Liver (tissue), 3 donors: ENCODE results near the gene JAG2.

Experiments
- CTCF ChIP-seq: fragments of 150-350 bp; IDR thresholded peaks from 2 replicates; pipeline ENCODE4 v1.5.1; 2017; ENCODE audit warnings: improper control_type of control experiment, low read depth, low read length; ENCODE audit not compliant: missing input control
- EGR1 ChIP-seq, 2 donors: IDR thresholded peaks; 2 replicates each; pipeline ENCODE4 v1.6.1; 2016 to 2018; ENCODE audit warnings: antibody characterized with exemption in 2 of 2, low read depth in 2 of 2
- GABPA ChIP-seq, 2 donors: IDR thresholded peaks in 1 of 2; conservative IDR thresholded peaks in 1 of 2; 2 replicates each; pipeline ENCODE4 v1.6.1; 2016; ENCODE audit warnings: antibody characterized with exemption in 2 of 2, mild to moderate bottlenecking in 1 of 2, moderate library complexity in 1 of 2
- JUND ChIP-seq, 2 donors: IDR thresholded peaks; 2 replicates each; pipeline ENCODE4 v1.6.1; 2016; ENCODE audit warnings: antibody characterized with exemption in 2 of 2
- MAX ChIP-seq: IDR thresholded peaks from 2 replicates; pipeline ENCODE4 v1.6.1; 2016; ENCODE audit warnings: antibody characterized with exemption
- RAD21 ChIP-seq, 2 donors: IDR thresholded peaks; 2 replicates each; pipeline ENCODE4 v1.6.1; 2016; ENCODE audit warnings: antibody characterized with exemption in 2 of 2, mild to moderate bottlenecking in 2 of 2
- REST ChIP-seq: IDR thresholded peaks from 2 replicates; pipeline ENCODE4 v1.6.1; 2016; ENCODE audit warnings: antibody characterized with exemption, mild to moderate bottlenecking
- RXRA ChIP-seq, 2 donors: IDR thresholded peaks; 2 replicates each; pipeline ENCODE4 v1.6.1; 2017 to 2018; ENCODE audit warnings: antibody characterized with exemption in 2 of 2, mild to moderate bottlenecking in 1 of 2
- SP1 ChIP-seq: IDR thresholded peaks from 2 replicates; pipeline ENCODE4 v1.6.1; 2018; ENCODE audit warnings: antibody characterized with exemption, mild to moderate bottlenecking
- TAF1 ChIP-seq: conservative IDR thresholded peaks from 2 replicates; pipeline ENCODE4 v1.6.1; 2016; ENCODE audit warnings: antibody characterized with exemption, mild to moderate bottlenecking
- YY1 ChIP-seq: IDR thresholded peaks from 2 replicates; pipeline ENCODE4 v1.6.1; 2016; ENCODE audit warnings: antibody characterized with exemption, mild to moderate bottlenecking
- donor health status: healthy.
- donor health status: healthy.

DNA sequence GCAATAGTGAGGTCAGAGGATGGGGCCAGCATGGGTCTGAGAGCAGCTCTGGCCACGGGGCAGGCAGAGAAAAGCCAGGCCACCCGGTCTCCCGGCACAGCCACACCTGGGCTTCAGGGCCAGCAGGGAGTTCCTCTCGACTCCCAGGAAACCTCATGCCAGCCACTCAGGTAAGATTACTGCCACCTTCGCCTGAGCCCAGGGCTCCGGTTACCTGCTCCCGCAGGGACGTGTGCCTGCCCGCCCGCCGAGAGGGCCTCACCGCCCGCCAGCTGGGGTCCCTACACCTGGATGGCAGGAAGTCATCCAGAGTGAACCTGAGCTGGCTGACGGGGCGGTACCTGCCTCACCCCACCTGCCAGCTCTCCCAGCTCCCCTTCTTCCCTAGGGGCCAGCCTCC, 7.3 kb downstream of the JAG2 start:
- TF ChIP-seq CTCF: no peak
- no peak for TF ChIP-seq SP1
- TF ChIP-seq RAD21 (IDR thresholded peaks at IDR 0.05): no peak
- TF ChIP-seq REST: no peak
- TF ChIP-seq JUND (IDR thresholded peaks at IDR 0.05): no peak
- no peak for TF ChIP-seq RXRA (IDR thresholded peaks at IDR 0.05)
- no peak for TF ChIP-seq GABPA (IDR thresholded peaks at IDR 0.05 in 1 of 2, conservative IDR thresholded peaks at IDR 0.05 in 1 of 2)
- no peak for TF ChIP-seq MAX
- no peak for TF ChIP-seq TAF1
- TF ChIP-seq YY1: no peak
- no peak for TF ChIP-seq EGR1 (IDR thresholded peaks at IDR 0.05; ENCODE audit: low read depth in 2 of 2)
